ENCODE results near the gene PRKAB1. TPM values are rescaled to one million over a fixed set of nuclear protein-coding genes. Genes with fewer than 3 reads are reported as not detected.

Gene PRKAB1
- total RNA-seq, 1 donor from 2014 or later, result 41.2 TPM

- TF ChIP-seq, protein P1, sequence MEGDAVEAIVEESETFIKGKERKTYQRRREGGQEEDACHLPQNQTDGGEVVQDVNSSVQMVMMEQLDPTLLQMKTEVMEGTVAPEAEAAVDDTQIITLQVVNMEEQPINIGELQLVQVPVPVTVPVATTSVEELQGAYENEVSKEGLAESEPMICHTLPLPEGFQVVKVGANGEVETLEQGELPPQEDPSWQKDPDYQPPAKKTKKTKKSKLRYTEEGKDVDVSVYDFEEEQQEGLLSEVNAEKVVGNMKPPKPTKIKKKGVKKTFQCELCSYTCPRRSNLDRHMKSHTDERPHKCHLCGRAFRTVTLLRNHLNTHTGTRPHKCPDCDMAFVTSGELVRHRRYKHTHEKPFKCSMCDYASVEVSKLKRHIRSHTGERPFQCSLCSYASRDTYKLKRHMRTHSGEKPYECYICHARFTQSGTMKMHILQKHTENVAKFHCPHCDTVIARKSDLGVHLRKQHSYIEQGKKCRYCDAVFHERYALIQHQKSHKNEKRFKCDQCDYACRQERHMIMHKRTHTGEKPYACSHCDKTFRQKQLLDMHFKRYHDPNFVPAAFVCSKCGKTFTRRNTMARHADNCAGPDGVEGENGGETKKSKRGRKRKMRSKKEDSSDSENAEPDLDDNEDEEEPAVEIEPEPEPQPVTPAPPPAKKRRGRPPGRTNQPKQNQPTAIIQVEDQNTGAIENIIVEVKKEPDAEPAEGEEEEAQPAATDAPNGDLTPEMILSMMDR (IDR thresholded peaks at IDR 0.05), result no peak
- H3K4me3 ChIP-seq, result no peak overlapping the region
- H3K36me3 ChIP-seq, result peaks cover 42 to 51% of the 10 kb centered on the region in 2 donors
- intact Hi-C loops (cut with DNase I), result no loop called here
- DNase-seq (ENCODE audit: low spot score in 2 of 2), result no peak
- no peaks in the 10 kb centered on the region for H3K9me3 ChIP-seq
- H3K4me1 ChIP-seq, result peaks cover 0 to 3% of the 10 kb centered on the region in 2 donors
- peak overlapping the region; percentile 7 to 45 for H3K27ac ChIP-seq
- no peaks in the 10 kb centered on the region for H3K27me3 ChIP-seq
These were observed 14.1 kb downstream of the PRKAB1 start for GRCh38 chr12:119681728-119682638.

DNA sequence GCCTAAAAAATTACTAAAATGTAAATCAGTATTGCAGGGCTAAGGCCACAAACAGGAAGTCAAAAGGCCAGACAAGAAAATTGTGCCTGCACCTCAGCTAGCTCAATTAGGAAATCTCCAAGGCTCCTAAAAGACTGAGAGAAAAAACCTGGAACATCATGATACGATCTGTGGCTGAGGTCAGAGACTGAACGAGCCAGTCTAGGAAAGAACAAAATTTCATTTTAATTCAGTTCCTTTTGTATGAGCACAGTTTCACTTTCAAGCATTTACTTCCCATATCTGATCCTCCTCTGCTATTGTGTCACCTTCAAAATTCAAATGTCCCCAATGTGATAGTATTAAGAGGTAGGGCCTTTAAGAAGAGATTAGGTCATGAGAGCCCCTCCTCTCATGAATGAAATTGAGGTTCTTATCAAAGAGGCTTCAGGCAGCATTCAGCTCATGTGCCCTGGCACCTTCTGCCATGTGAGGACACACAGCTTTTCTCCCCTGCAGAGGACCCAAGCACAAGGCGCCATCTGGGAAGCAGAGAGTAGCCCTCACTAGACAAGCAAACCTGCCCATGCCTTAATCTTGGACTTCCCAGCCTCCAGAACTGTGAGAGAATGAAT, 14.8 kb downstream of the PRKAB1 start:
- no peak for DNase-seq (ENCODE audit: low spot score in 2 of 2)
- Histone ChIP-seq H3K4me3 (no peak overlapping the region), H3K27ac (peak overlapping the region; percentile 7 to 45), H3K36me3 (peaks cover 34 to 44% of the 10 kb centered on the region in 2 donors), H3K27me3 (no peaks in the 10 kb centered on the region), H3K9me3 (no peaks in the 10 kb centered on the region), H3K4me1 (peaks cover 0 to 3% of the 10 kb centered on the region in 2 donors)
- intact Hi-C loops (cut with DNase I), result no loop called here
- TF ChIP-seq, protein P1 (IDR thresholded peaks at IDR 0.05), result no peak

DNA sequence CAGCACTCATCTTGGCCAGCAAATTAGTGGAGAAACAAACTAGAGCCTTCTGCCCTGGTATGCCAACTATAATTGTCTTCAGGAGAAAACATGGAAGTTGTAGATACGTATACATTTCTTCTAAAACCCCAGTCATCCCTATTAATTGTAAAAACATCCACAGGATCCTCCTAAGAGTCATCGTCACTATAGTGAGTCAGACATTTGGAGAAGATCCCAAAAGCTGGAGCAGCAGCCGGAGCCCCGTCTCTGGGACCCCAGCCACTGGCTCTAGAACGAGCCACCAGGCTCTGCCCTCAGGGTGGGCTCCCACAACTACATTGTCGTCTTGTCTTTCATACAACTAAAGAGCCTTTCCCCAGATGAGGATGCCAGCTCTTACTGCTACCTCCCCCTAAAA, 15.5 kb downstream of the PRKAB1 start:
- DNase-seq (ENCODE audit: low spot score in 2 of 2), result no peak
- H3K27ac ChIP-seq, result peak overlapping the region in 1 of 2 donors; percentile 45
- H3K9me3 ChIP-seq, result no peaks in the 10 kb centered on the region
- H3K36me3 ChIP-seq, result peaks cover 28 to 38% of the 10 kb centered on the region in 2 donors
- peaks cover 0 to 3% of the 10 kb centered on the region in 2 donors for H3K4me1 ChIP-seq
- TF ChIP-seq, protein P1 (IDR thresholded peaks at IDR 0.05), result no peak
- no peaks in the 10 kb centered on the region for H3K27me3 ChIP-seq
- H3K4me3 ChIP-seq, result no peak overlapping the region
- intact Hi-C loops (cut with DNase I), result no loop called here

DNA sequence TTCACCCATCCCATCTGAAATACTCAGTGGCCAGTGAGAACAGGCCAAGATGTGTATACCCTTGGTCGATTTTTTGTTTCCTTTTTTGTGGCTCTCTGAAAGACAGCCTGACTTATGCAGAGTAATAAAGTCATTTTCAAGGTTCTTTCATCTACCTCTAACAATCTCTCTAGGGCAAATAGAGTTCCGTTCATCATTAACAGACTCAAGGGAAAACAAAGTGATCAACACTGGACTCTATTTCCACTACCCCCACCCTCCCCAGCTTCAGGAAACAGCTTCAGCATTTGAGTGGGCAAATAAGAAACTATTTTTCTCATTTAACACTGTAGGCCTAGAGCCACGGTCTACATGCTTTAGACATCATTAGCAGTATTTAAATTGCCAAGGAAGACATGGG, 15.9 kb downstream of the PRKAB1 start:
- Histone ChIP-seq H3K27me3 (no peaks in the 10 kb centered on the region), H3K9me3 (no peaks in the 10 kb centered on the region), H3K36me3 (peaks cover 24 to 34% of the 10 kb centered on the region in 2 donors), H3K4me1 (peaks cover 0 to 3% of the 10 kb centered on the region in 2 donors), H3K27ac (peak overlapping the region in 1 of 2 donors; percentile 45), H3K4me3 (no peak overlapping the region)
- intact Hi-C loops (cut with DNase I), result no loop called here
- DNase-seq (ENCODE audit: low spot score in 2 of 2), result no peak
- TF ChIP-seq, protein P1 (IDR thresholded peaks at IDR 0.05), result no peak

GRCh38 chr12:119684711-119685369, 16.9 kb downstream of the PRKAB1 start:
- intact Hi-C loops (cut with DNase I), result no loop called here
- peaks cover 0 to 3% of the 10 kb centered on the region in 2 donors for H3K4me1 ChIP-seq
- H3K27ac ChIP-seq, result no peak overlapping the region
- H3K4me3 ChIP-seq, result no peak overlapping the region
- H3K27me3 ChIP-seq, result no peaks in the 10 kb centered on the region
- DNase-seq (ENCODE audit: low spot score in 2 of 2), result no peak
- H3K9me3 ChIP-seq, result no peaks in the 10 kb centered on the region
- peaks cover 13 to 23% of the 10 kb centered on the region in 2 donors for H3K36me3 ChIP-seq
- TF ChIP-seq, protein P1 (IDR thresholded peaks at IDR 0.05), result no peak

All from ascending aorta (tissue), 2 donors.